GM12865 (cell line): ENCODE results near the gene ZNF765.
"Not testable (repeated sequence)": the region's sequence is repeated elsewhere in the genome, so short reads cannot be mapped to it uniquely, and the experiment has no call there.

Source experiments
- DNase-seq: peaks from one replicate; pipeline ENCODE4 v3.0.0; 2010; ENCODE audit warnings: low read depth
- H3K4me3 ChIP-seq: 2 replicates; pipeline ENCODE4 v1.5.1; 2011; ENCODE audit warnings: mild to moderate bottlenecking, low read depth, low read length, control low read depth
- CTCF ChIP-seq: IDR thresholded peaks from 2 replicates; pipeline ENCODE4 v1.5.1; 2011; ENCODE audit warnings: low read length, control low read depth, low read depth, inconsistent platforms; ENCODE audit not compliant: insufficient read depth; ENCODE audit errors: missing control alignments

Gene ZNF765

GRCh38 chr19:53389978-53390377 is 5.0 kb upstream of the ZNF765 start:
- TF ChIP-seq CTCF: no peak
- DNase-seq: no peak
- H3K4me3 ChIP-seq: no peak overlapping the region

GRCh38 chr19:53394522-53394973 is 401 bp upstream of the ZNF765 start:
- H3K4me3 ChIP-seq: peak overlapping the region; percentile 38
- no peak for TF ChIP-seq CTCF
- DNase-seq: peak; percentile 2

GRCh38 chr19:53395840-53396524 is 1.0 kb downstream of the ZNF765 start:
- DNase-seq: not testable (repeated sequence)
- peak overlapping the region; percentile 81 for H3K4me3 ChIP-seq

- DNase-seq: no peak
These were observed 1.5 kb downstream of the ZNF765 start for GRCh38 chr19:53396525-53396868.

GRCh38 chr19:53397918-53398317 is 3.0 kb downstream of the ZNF765 start:
- not testable (repeated sequence) for H3K4me3 ChIP-seq, DNase-seq

More at GRCh38 chr19:53396525-53396868, 1.5 kb downstream of the ZNF765 start:
- H3K4me3 ChIP-seq: no peak overlapping the region
- TF ChIP-seq CTCF: no peak

GRCh38 chr19:53409505-53410204 is 14.7 kb downstream of the ZNF765 start:
- no peak overlapping the region for H3K4me3 ChIP-seq
- DNase-seq: no peak
- TF ChIP-seq CTCF: no peak

GRCh38 chr19:53420520-53421315 is 25.8 kb downstream of the ZNF765 start:
- DNase-seq, H3K4me3 ChIP-seq: not testable (repeated sequence)

- H3K4me3 ChIP-seq: no peak overlapping the region
- TF ChIP-seq CTCF: no peak
- DNase-seq: no peak
These were observed 27.6 kb downstream of the ZNF765 start for GRCh38 chr19:53422551-53422950.

GRCh38 chr19:53423074-53423473 is 28.1 kb downstream of the ZNF765 start:
- H3K4me3 ChIP-seq, DNase-seq: not testable (repeated sequence)

- not testable (repeated sequence) for DNase-seq
These were observed 28.7 kb downstream of the ZNF765 start for GRCh38 chr19:53423680-53424079.

More at GRCh38 chr19:53423680-53424079, 28.7 kb downstream of the ZNF765 start:
- H3K4me3 ChIP-seq: not testable (repeated sequence)
